ENCODE measurements around the gene PLEKHA1. TPM values are rescaled to one million over a fixed set of nuclear protein-coding genes. Genes with fewer than 3 reads are reported as not detected.

PLEKHA1 gene
- total and polyA plus RNA-seq, 4 donors: 15.9 to 29.2 (median 22.9) TPM

DNA sequence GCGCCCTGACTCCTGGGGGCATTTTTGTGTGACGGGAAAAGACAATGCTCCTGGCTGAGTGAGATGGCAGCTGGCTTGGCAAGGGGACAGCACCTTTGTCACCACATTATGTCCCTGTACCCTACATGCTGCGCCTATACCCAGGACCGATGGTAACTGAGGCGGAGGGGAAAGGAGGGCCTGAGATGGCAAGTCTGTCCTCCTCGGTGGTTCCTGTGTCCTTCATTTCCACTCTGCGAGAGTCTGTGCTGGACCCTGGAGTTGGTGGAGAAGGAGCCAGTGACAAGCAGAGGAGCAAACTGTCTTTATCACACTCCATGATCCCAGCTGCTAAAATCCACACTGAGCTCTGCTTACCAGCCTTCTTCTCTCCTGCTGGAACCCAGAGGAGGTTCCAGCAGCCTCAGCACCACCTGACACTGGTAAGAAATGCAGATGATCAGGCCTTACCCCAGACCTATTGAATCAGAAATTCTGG lies 80.1 kb downstream of the PLEKHA1 start, which contains the start of gene ARMS2:
TSS of gene ARMS2 (plus strand) at position 51 of the 478 bp plus-strand sequence. CDS start at position 126, 75 bp downstream.
- Histone ChIP-seq H3K9me3 (ENCODE audit: control insufficient read depth in 4 of 4, low read length in 3 of 4) (no peaks in the 10 kb centered on the region), H3K36me3 (ENCODE audit: control insufficient read depth in 4 of 4, insufficient read depth in 3 of 4, low read depth in 1 of 4, low read length in 3 of 4) (no peaks in the 10 kb centered on the region), H3K4me3 (ENCODE audit: low read depth in 1 of 3, low read length in 3 of 3) (no peak within 1 kb of the TSS), H3K27me3 (ENCODE audit: control insufficient read depth in 4 of 4, insufficient read depth in 4 of 4, low read length in 3 of 4) (no peaks in the 10 kb centered on the region), H3K4me1 (ENCODE audit: control insufficient read depth in 4 of 4, insufficient read depth in 4 of 4, low read length in 3 of 4) (peaks cover 1 to 3% (median 3%) of the 10 kb centered on the region in 4 donors), H3K9ac (ENCODE audit: low read depth in 1 of 2, low read length in 2 of 2) (no peak within 1 kb of the TSS), H3K27ac (ENCODE audit: low read depth in 1 of 2, low read length in 2 of 2) (no peak within 1 kb of the TSS)
- TF ChIP-seq, protein P1, sequence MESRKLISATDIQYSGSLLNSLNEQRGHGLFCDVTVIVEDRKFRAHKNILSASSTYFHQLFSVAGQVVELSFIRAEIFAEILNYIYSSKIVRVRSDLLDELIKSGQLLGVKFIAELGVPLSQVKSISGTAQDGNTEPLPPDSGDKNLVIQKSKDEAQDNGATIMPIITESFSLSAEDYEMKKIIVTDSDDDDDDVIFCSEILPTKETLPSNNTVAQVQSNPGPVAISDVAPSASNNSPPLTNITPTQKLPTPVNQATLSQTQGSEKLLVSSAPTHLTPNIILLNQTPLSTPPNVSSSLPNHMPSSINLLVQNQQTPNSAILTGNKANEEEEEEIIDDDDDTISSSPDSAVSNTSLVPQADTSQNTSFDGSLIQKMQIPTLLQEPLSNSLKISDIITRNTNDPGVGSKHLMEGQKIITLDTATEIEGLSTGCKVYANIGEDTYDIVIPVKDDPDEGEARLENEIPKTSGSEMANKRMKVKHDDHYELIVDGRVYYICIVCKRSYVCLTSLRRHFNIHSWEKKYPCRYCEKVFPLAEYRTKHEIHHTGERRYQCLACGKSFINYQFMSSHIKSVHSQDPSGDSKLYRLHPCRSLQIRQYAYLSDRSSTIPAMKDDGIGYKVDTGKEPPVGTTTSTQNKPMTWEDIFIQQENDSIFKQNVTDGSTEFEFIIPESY (IDR thresholded peaks at IDR 0.05): no peak
- TF ChIP-seq FOXA1 (IDR thresholded peaks at IDR 0.05) (no peak), FOXA2 (IDR thresholded peaks at IDR 0.05) (no peak), GABPA (IDR thresholded peaks at IDR 0.05 in 1 of 2, conservative IDR thresholded peaks at IDR 0.05 in 1 of 2) (no peak), HNF4G (IDR thresholded peaks at IDR 0.05) (no peak), ATF3 (IDR thresholded peaks at IDR 0.05) (no peak), SP1 (IDR thresholded peaks at IDR 0.05) (no peak), HNF4A (conservative IDR thresholded peaks at IDR 0.05) (no peak), CTCF (IDR thresholded peaks at IDR 0.05; ENCODE audit: low read depth, low read length, missing input control) (no peak), EGR1 (IDR thresholded peaks at IDR 0.05; ENCODE audit: low read depth in 2 of 2) (no peak), JUND (IDR thresholded peaks at IDR 0.05) (no peak), NR2F2 (IDR thresholded peaks at IDR 0.05) (no peak), YY1 (IDR thresholded peaks at IDR 0.05) (no peak), TAF1 (conservative IDR thresholded peaks at IDR 0.05) (no peak), RXRA (IDR thresholded peaks at IDR 0.05) (no peak), RAD21 (IDR thresholded peaks at IDR 0.05) (no peak)
- TF ChIP-seq, protein P2, sequence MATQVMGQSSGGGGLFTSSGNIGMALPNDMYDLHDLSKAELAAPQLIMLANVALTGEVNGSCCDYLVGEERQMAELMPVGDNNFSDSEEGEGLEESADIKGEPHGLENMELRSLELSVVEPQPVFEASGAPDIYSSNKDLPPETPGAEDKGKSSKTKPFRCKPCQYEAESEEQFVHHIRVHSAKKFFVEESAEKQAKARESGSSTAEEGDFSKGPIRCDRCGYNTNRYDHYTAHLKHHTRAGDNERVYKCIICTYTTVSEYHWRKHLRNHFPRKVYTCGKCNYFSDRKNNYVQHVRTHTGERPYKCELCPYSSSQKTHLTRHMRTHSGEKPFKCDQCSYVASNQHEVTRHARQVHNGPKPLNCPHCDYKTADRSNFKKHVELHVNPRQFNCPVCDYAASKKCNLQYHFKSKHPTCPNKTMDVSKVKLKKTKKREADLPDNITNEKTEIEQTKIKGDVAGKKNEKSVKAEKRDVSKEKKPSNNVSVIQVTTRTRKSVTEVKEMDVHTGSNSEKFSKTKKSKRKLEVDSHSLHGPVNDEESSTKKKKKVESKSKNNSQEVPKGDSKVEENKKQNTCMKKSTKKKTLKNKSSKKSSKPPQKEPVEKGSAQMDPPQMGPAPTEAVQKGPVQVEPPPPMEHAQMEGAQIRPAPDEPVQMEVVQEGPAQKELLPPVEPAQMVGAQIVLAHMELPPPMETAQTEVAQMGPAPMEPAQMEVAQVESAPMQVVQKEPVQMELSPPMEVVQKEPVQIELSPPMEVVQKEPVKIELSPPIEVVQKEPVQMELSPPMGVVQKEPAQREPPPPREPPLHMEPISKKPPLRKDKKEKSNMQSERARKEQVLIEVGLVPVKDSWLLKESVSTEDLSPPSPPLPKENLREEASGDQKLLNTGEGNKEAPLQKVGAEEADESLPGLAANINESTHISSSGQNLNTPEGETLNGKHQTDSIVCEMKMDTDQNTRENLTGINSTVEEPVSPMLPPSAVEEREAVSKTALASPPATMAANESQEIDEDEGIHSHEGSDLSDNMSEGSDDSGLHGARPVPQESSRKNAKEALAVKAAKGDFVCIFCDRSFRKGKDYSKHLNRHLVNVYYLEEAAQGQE (IDR thresholded peaks at IDR 0.05): no peak
- DNase-seq (ENCODE audit: low spot score): no peak
- WGBS: 85% methylated on average over 7 of the region's 7 CpGs

Measured in liver (tissue), 9 donors.